ENCODE results near the gene DFFB. TPM values are rescaled to one million over a fixed set of nuclear protein-coding genes. Genes with fewer than 3 reads are reported as not detected.

DFFB gene, protein sequence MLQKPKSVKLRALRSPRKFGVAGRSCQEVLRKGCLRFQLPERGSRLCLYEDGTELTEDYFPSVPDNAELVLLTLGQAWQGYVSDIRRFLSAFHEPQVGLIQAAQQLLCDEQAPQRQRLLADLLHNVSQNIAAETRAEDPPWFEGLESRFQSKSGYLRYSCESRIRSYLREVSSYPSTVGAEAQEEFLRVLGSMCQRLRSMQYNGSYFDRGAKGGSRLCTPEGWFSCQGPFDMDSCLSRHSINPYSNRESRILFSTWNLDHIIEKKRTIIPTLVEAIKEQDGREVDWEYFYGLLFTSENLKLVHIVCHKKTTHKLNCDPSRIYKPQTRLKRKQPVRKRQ
- total RNA-seq (2021; ENCODE audit: unreplicated experiment) (9.0 TPM), Bru-seq, nascent RNA (percentile 47 among the genes with signal in this experiment), BruChase-seq, experiment 1, labeled RNA remaining after a 6-hour chase (percentile 56 among the genes with signal in this experiment), BruChase-seq, experiment 2, labeled RNA remaining after a 2-hour chase (percentile 63 among the genes with signal in this experiment)
- 4.0 and 4.3 TPM in 2 replicates for polyA plus RNA-seq (2012)
- long read RNA-seq, transcript DFFB-205 (7 exons, 3,028 nt), result major isoform, 9 of 23 reads
- long read RNA-seq, partial matches to known transcripts, result 10 of 23 reads
- long read RNA-seq, other reads (novel, unspliced or antisense), result 4 of 23 reads

DNA sequence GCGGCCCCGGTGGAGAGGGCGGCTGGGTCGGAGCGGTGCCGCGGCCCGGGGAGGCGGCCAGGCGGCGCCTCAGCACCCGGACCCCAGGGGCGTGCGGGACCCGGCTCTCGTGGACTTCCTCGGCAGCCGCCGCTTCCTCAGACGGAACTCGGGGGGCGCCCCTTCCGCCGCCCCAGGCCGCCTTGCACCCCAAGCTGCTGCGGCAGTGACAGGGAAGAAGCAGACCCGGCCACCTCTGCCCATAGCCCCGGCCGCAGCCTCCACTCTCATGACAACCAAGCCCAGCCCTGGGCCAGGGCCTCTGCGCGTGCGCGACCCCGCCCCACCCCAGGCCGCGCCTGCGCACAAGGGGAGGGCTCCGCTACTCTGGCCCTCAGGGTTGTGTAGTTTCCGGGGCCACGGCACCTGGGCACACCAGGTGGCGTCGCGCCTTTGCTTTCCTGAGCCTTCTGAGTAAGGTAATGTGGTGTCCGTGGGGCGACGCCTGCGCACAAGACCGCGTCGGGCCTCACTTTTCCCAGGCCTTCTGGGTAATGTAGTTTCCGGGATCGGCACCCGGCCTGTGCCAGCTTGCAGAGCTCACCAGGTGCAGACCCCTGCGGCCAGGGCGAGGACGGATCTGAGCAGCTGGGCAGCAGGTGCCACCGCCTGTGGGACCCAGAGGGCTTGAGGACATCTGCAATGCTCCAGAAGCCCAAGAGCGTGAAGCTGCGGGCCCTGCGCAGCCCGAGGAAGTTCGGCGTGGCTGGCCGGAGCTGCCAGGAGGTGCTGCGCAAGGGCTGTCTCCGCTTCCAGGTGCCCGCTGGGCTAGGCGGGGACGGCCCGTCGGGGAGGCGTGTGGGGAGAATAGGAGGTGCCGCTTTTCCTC is at the start of gene DFFB, which contains the start of gene CEP104:
Gene DFFB, plus strand, starts transcription at position 554 of the 868 bp plus-strand sequence. Its CDS starts 128 bp downstream, at position 682.
Gene CEP104, minus strand, starts transcription at position 289 of the 868 bp plus-strand sequence. CDS start 4,804 bp downstream, outside the sequence.
- POLR2A ChIA-PET, result interaction anchor here (1.5 kb wide), 1 partner anchor 43 kb away, joined by 4 read pairs; the partner anchor contains the start of gene C1orf174
- peaks cover 17% of the 10 kb centered on the region for H3K79me2 ChIP-seq (ENCODE audit: insufficient read depth, low read length)

More for the DNA sequence above, at the start of gene DFFB, which contains the start of gene CEP104:
- peak within 1 kb of the TSS; percentile 70 to 93 for H3K4me3 ChIP-seq (replicated peaks in 1 of 2; ENCODE audit: low read depth in 1 of 2, low read length in 2 of 2)
- CTCF ChIA-PET, result interaction anchor here (1.3 to 2.5 kb wide), 2 partner anchors 42 to 50 kb away, joined by 3 to 12 read pairs; partner anchors contain the start of gene C1orf174
- peak within 1 kb of the TSS; percentile 60 for H3K9ac ChIP-seq (ENCODE audit: low read length)
- H3K4me2 ChIP-seq (ENCODE audit: low read length), result peak within 1 kb of the TSS; percentile 89
- H3K27ac ChIP-seq (ENCODE audit: low read depth, low read length), result peak within 1 kb of the TSS; percentile 53
- H3K27me3 ChIP-seq (ENCODE audit: insufficient read depth, low read length), result no peaks in the 10 kb centered on the region
- DNase-seq (ENCODE audit: low read depth, low spot score) (peak; percentile 97), ATAC-seq (peak; percentile 96)
- no peak within 1 kb of the TSS for H2AFZ ChIP-seq (ENCODE audit: low read depth, low read length, poor library complexity, severe bottlenecking)
- no TSS peak for BruUV-seq (replicated peaks)
- no peaks in the 10 kb centered on the region; a peak in 1 of 4 replicates for H3K36me3 ChIP-seq (ENCODE audit: control insufficient read depth in 1 of 2, insufficient read depth in 2 of 2, low read length in 2 of 2)
- intact Hi-C loops (cut with micrococcal nuclease), result loop anchor here (1.0 to 5.0 kb wide), 2 partner anchors 43 to 405 kb away; partner anchors contain the start of genes ARHGEF16 and C1orf174
- RAD21 ChIA-PET (ENCODE audit: low non-redundant PET in 1 of 2, low total read pairs in 2 of 2, uncharacterized antibody in 2 of 2, unreplicated experiment in 2 of 2), result interaction anchor here in 1 of 2 experiments (0.6 kb wide), 1 partner anchor 150 kb away, joined by 4 read pairs; no protein-coding TSS in a partner anchor
- H3K4me1 ChIP-seq (ENCODE audit: control insufficient read depth in 1 of 2, insufficient read depth in 2 of 2, low read length in 2 of 2), result peaks cover 9 to 19% of the 10 kb centered on the region in 2 experiments; a peak in 3 of 4 replicates
- H3K9me2 ChIP-seq (ENCODE audit: insufficient read depth), result no peaks in the 10 kb centered on the region
- no peaks in the 10 kb centered on the region for H3K9me3 ChIP-seq (ENCODE audit: control insufficient read depth in 1 of 2, insufficient read depth in 1 of 2, low read depth in 1 of 2, low read length in 2 of 2)
- no peaks in the 10 kb centered on the region for H4K20me1 ChIP-seq (ENCODE audit: insufficient read depth)
- TF ChIP-seq EZH2 (IDR thresholded peaks at IDR 0.05) (no peak), JUND (IDR thresholded peaks at IDR 0.05) (no peak), CEBPB (IDR thresholded peaks at IDR 0.05; ENCODE audit: low read depth) (no peak), TCF7L2 (IDR thresholded peaks at IDR 0.05; ENCODE audit: borderline replicate concordance, extremely low read depth, insufficient read depth, insufficient read length) (no peak), EZH2phosphoT487 (IDR thresholded peaks at IDR 0.05; ENCODE audit: borderline replicate concordance) (no peak), POLR2AphosphoS5 (IDR thresholded peaks at IDR 0.05; ENCODE audit: low read depth, low read length) (peak; percentile 92), YY1 (IDR thresholded peaks at IDR 0.05; ENCODE audit: extremely low read depth, insufficient replicate concordance, low read depth, low read length) (peak; percentile 77), SP1 (IDR thresholded peaks at IDR 0.05; ENCODE audit: low read depth) (no peak; the same call in 1 of the 2 replicates), RAD21 (IDR thresholded peaks at IDR 0.05; ENCODE audit: low read depth) (peak; percentile 71), SIN3A (IDR thresholded peaks at IDR 0.05; ENCODE audit: low read depth) (no peak), POLR2A (IDR thresholded peaks at IDR 0.05; ENCODE audit: borderline replicate concordance, extremely low read depth, insufficient read depth, insufficient read length) (no peak), CBX3 (IDR thresholded peaks at IDR 0.05; ENCODE audit: low read depth) (peak; percentile 80; the same call in 1 of the 2 replicates), ZFX (IDR thresholded peaks at IDR 0.05) (peak; percentile 77)
- TF ChIP-seq, protein P1, sequence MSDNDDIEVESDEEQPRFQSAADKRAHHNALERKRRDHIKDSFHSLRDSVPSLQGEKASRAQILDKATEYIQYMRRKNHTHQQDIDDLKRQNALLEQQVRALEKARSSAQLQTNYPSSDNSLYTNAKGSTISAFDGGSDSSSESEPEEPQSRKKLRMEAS (IDR thresholded peaks at IDR 0.05), result peak; percentile 99
- TF ChIP-seq, protein P2, sequence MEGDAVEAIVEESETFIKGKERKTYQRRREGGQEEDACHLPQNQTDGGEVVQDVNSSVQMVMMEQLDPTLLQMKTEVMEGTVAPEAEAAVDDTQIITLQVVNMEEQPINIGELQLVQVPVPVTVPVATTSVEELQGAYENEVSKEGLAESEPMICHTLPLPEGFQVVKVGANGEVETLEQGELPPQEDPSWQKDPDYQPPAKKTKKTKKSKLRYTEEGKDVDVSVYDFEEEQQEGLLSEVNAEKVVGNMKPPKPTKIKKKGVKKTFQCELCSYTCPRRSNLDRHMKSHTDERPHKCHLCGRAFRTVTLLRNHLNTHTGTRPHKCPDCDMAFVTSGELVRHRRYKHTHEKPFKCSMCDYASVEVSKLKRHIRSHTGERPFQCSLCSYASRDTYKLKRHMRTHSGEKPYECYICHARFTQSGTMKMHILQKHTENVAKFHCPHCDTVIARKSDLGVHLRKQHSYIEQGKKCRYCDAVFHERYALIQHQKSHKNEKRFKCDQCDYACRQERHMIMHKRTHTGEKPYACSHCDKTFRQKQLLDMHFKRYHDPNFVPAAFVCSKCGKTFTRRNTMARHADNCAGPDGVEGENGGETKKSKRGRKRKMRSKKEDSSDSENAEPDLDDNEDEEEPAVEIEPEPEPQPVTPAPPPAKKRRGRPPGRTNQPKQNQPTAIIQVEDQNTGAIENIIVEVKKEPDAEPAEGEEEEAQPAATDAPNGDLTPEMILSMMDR (IDR thresholded peaks at IDR 0.05 in 2 of 3, conservative IDR thresholded peaks at IDR 0.05 in 1 of 3; ENCODE audit: borderline replicate concordance in 1 of 3, insufficient read depth in 1 of 3, low read depth in 2 of 3, low read length in 2 of 3), result peak; percentile 26 to 44 (median 28); a peak in 5 of 6 replicates
- TF ChIP-seq, protein P3, sequence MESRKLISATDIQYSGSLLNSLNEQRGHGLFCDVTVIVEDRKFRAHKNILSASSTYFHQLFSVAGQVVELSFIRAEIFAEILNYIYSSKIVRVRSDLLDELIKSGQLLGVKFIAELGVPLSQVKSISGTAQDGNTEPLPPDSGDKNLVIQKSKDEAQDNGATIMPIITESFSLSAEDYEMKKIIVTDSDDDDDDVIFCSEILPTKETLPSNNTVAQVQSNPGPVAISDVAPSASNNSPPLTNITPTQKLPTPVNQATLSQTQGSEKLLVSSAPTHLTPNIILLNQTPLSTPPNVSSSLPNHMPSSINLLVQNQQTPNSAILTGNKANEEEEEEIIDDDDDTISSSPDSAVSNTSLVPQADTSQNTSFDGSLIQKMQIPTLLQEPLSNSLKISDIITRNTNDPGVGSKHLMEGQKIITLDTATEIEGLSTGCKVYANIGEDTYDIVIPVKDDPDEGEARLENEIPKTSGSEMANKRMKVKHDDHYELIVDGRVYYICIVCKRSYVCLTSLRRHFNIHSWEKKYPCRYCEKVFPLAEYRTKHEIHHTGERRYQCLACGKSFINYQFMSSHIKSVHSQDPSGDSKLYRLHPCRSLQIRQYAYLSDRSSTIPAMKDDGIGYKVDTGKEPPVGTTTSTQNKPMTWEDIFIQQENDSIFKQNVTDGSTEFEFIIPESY (IDR thresholded peaks at IDR 0.05; ENCODE audit: extremely low read depth, insufficient replicate concordance, low read length), result peak; percentile 54
